Kidney glomerular epithelial cell (primary cell): ENCODE data around the gene ZNF470.

Experiments used
- DNase-seq: peaks from one replicate; lab custom pipeline; 2025; lab: John Stamatoyannopoulos, UW

Gene ZNF470

GRCh38 chr19:56608274-56608964, 41.2 kb downstream of the ZNF470 start:
- DNase-seq = no peak

DNA sequence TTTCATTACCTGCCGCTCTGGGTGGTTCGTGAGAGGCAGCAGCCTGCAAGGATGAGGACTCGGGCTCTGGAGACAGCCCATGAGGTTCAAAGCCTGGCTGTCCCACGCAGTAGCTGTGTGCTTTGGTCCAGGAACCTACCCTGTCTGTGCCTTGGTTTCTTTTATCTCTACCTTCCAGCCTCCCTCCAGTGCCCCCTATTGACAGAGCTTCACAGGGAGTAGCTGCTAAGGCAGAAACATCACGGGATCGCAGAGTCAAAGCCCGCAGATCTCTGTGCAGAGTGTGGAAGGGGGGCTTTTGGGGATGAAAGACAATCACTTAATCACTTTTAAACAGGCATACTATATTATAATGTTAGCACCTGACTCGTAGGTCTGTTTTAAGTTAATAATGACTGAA, 44.0 kb downstream of the ZNF470 start:
- no peak for DNase-seq

DNA sequence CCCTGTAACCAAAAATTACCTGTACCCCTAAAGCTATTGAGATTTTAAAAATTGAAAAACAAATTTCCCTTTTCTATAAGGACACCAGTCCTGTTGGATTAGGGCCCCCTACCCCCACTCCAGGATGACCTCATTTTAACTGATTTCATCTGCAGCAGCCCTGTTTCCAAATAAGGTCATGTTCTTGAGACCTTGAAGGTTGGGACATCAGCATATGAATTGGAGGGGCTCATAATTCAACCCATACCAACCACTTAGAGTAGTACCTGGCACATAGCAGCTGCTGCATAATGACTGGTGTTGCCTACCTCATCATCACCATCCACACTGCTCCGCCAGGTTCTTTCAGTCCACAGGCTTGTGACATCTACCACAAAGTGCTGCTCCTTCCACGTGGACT, 45.5 kb downstream of the ZNF470 start:
- DNase-seq = no peak

- no peak for DNase-seq
These were observed 46.4 kb downstream of the ZNF470 start for GRCh38 chr19:56613639-56614038.

GRCh38 chr19:56617531-56617930, 50.3 kb downstream of the ZNF470 start:
- DNase-seq = no peak

GRCh38 chr19:56619121-56619520, 51.9 kb downstream of the ZNF470 start:
- no peak for DNase-seq

GRCh38 chr19:56622374-56622773, 55.1 kb downstream of the ZNF470 start:
- no peak for DNase-seq

DNA sequence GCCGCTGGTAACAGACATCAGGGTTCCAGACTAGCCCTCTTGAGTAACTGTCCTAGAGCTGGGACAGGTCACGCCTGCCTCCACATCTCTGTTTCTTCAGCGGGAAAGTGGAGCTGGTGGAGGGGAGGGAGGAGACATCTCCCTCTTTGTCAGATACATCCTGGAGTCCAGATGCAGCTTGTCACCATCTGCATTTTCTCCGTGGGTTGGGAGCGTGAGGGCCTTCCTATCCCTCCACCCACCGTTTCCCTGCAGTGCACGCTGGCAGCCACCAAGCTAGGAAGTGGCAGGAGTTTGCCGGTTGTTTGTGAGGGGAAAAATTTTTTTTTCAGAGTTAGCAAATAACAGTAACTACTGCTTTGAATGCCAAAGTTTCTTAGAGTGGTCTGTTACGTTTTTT, 55.7 kb downstream of the ZNF470 start:
- no peak for DNase-seq

GRCh38 chr19:56625708-56626107, 58.4 kb downstream of the ZNF470 start:
- no peak for DNase-seq

DNA sequence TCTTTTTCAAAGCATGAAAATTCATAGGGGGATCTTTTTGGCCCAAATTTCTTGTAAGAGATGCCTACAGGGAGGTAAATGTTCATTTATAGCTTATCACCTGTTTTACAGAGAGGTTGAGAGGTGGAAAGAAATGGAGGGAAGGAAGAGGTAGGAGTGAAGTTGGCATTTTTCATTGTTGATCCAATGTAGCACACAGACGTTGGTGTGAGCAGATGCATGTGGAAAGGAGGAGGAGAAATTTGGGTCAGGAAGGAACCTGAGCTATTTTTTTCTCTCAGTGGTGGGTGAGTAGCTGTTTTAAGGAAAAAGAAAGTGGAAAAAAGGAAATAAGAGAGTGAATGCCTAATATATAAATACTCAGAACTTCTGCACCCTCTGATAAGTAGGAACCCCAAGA, 65.8 kb downstream of the ZNF470 start:
- no peak for DNase-seq

DNA sequence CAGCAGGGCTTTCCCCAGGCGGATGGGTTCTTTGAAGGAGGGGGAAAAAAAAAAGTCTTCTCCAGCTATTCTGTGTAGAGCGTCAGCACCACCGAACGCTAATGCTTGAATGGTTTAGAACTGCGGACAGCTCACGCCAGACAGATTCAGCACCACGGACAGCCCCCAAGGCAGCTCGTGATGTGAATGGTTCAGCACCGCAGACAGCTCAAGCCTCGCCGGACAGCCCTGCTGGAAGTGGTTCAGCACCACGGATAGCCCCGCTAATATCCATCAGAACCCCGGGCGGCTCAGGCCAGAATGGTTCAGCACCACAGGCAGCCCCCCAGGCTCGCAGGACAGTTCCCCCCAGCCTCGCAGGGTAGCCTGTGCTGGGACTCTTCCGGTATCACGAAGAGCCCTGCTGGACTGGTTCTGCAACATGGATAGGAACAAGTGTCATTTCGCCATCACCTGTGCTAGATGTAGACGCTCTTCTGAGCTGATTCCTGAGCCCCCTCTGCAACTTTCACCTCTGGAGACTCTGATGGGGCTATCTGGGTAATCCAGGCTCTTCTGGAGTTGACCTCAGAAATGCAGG, 70.8 kb downstream of the ZNF470 start:
- DNase-seq = peak; percentile 63
